HCT116 (cell line): Measurements from ENCODE around the gene PIGQ. TPM values are rescaled to one million over a fixed set of nuclear protein-coding genes. Genes with fewer than 3 reads are reported as not detected.

Source experiments
- ATAC-seq: fragments of 200-7000 bp; cut with Tn5 transposase; 2 replicates; pipeline ENCODE4 v1.9.1; 2020; ENCODE audit warnings: mild to moderate bottlenecking, moderate library complexity
- BruUV-seq: library from RNA; stranded (reverse); fragments of 400-500 nt; replicated peaks from 2 replicates; lab custom pipeline; 2021; lab: Mats Ljungman, UMichigan
- CTCF ChIA-PET: fragments of 300-600 bp; sonication (Branson Sonifier 250); formaldehyde crosslinking; loops from one replicate; lab custom pipeline; 2021; ENCODE audit warnings: antibody characterized with exemption; lab: Charles Lee
- POLR2A ChIA-PET: fragments of 300-600, 350-600 bp; sonication (Branson Sonifier 250); formaldehyde crosslinking; loops from one replicate; lab custom pipeline; 2021; ENCODE audit warnings: antibody characterized with exemption; lab: Charles Lee
- RAD21 ChIA-PET, 2 experiments: fragments of 300-600 bp; sonication (Branson Sonifier 250); formaldehyde crosslinking; loops; one replicate each; lab custom pipeline; 2023; ENCODE audit warnings: low total read pairs in 2 of 2; ENCODE audit not compliant: uncharacterized antibody in 2 of 2, unreplicated experiment in 2 of 2, low non-redundant PET in 1 of 2; lab: Charles Lee
- DNase-seq: peaks from one replicate; pipeline ENCODE4 v3.0.0-alpha.2; 2010; ENCODE audit warnings: low read depth, low spot score
- H2AFZ ChIP-seq: fragments of 200-600 bp; shearing (Covaris generic), sonication (generic); 2 replicates; pipeline ENCODE4 v1.6.1; 2017; ENCODE audit warnings: low read depth, mixed run types, mixed read lengths, antibody characterized with exemption, low read length; ENCODE audit not compliant: poor library complexity, severe bottlenecking
- H3K27ac ChIP-seq: 2 replicates; pipeline ENCODE4 v1.5.1; 2012; ENCODE audit warnings: low read depth, low read length
- H3K27me3 ChIP-seq: fragments of 200-600 bp; sonication (generic); 2 replicates; pipeline ENCODE4 v1.6.1; 2016; ENCODE audit warnings: mixed run types, low read length, mixed read lengths; ENCODE audit not compliant: insufficient read depth
- H3K36me3 ChIP-seq, 2 experiments: fragments of 200-500 bp in 1 of 2; fragments of 200-600 bp in 1 of 2; sonication (Bioruptor generic) in 1 of 2; sonication (generic) in 1 of 2; 2 replicates each; pipeline versions ENCODE4 v1.5.1 to v1.6.1; 2014 to 2016; ENCODE audit warnings: low read length in 2 of 2, inconsistent platforms in 1 of 2, mixed read lengths in 1 of 2, mixed run types in 1 of 2; ENCODE audit not compliant: insufficient read depth in 2 of 2, control insufficient read depth in 1 of 2
- H3K4me1 ChIP-seq, 2 experiments: fragments of 200-600 bp in 1 of 2; sonication (generic) in 1 of 2; 2 replicates each; pipeline versions ENCODE4 v1.5.1 to v1.6.1; 2012 to 2017; ENCODE audit warnings: low read length in 2 of 2, inconsistent platforms in 1 of 2, mild to moderate bottlenecking in 1 of 2, mixed read lengths in 1 of 2, mixed run types in 1 of 2, moderate library complexity in 1 of 2; ENCODE audit not compliant: insufficient read depth in 2 of 2, control insufficient read depth in 1 of 2
- H3K4me2 ChIP-seq: fragments of 200-600 bp; sonication (generic); 2 replicates; pipeline ENCODE4 v1.6.1; 2017; ENCODE audit warnings: mixed run types, low read length, mixed read lengths
- H3K4me3 ChIP-seq, 2 experiments: fragments of 200-600 bp in 1 of 2; sonication (generic) in 1 of 2; replicated peaks in 1 of 2; 2 replicates each; pipeline ENCODE4 v1.5.1; 2011 to 2016; ENCODE audit warnings: low read length in 2 of 2, control low read depth in 1 of 2, low read depth in 1 of 2, mild to moderate bottlenecking in 1 of 2, mixed read lengths in 1 of 2, mixed run types in 1 of 2
- H3K79me2 ChIP-seq: fragments of 200-600 bp; sonication (generic); 2 replicates; pipeline ENCODE4 v1.6.1; 2017; ENCODE audit warnings: mild to moderate bottlenecking, mixed run types, low read length, moderate library complexity, mixed read lengths; ENCODE audit not compliant: insufficient read depth
- H3K9ac ChIP-seq: fragments of 200-600 bp; sonication (generic); 2 replicates; pipeline ENCODE4 v1.6.1; 2016; ENCODE audit warnings: low read length, mixed read lengths
- H3K9me2 ChIP-seq: fragments of 200-600 bp; sonication (generic), shearing (Covaris generic); 2 replicates; pipeline ENCODE4 v1.6.1; 2017; ENCODE audit warnings: mixed run types, mild to moderate bottlenecking, moderate library complexity; ENCODE audit not compliant: insufficient read depth
- H3K9me3 ChIP-seq, 2 experiments: fragments of 200-500 bp in 1 of 2; fragments of 200-600 bp in 1 of 2; sonication (Bioruptor generic) in 1 of 2; sonication (generic) in 1 of 2; 2 replicates each; pipeline ENCODE4 v1.6.1; 2014 to 2017; ENCODE audit warnings: low read length in 2 of 2, mixed read lengths in 2 of 2, inconsistent platforms in 1 of 2, low read depth in 1 of 2, mild to moderate bottlenecking in 1 of 2, mixed run types in 1 of 2, moderate library complexity in 1 of 2; ENCODE audit not compliant: control insufficient read depth in 1 of 2, insufficient read depth in 1 of 2
- H4K20me1 ChIP-seq: fragments of 200-600 bp; sonication (generic), shearing (Covaris generic); 2 replicates; pipeline ENCODE4 v1.6.1; 2017; ENCODE audit warnings: mixed run types, mild to moderate bottlenecking, moderate library complexity; ENCODE audit not compliant: insufficient read depth
- EZH2 ChIP-seq: fragments of 200-600 bp; sonication (generic); IDR thresholded peaks from 2 replicates; pipeline ENCODE4 v1.6.1; 2017; ENCODE audit warnings: antibody characterized with exemption, mixed run types
- SRF ChIP-seq: IDR thresholded peaks from 2 replicates; pipeline ENCODE4 v1.6.1; 2012; ENCODE audit warnings: low read depth
- ZNF274 ChIP-seq: fragments of 200-500 bp; sonication (Bioruptor generic); IDR thresholded peaks from 2 replicates; pipeline ENCODE4 v1.6.1; 2014; ENCODE audit warnings: mild to moderate bottlenecking, low read depth, low read length, inconsistent platforms
- intact Hi-C: fragments of 100-400 bp; cut with micrococcal nuclease; formaldehyde crosslinking; loops from 2 replicates; pipeline ENCODE4 v1.10.0; 2022
- microRNA-seq: library from miRNA; unstranded; fragments of <30 nt; microRNA quantifications from one replicate; pipeline ENCODE4, GENCODE V29; 2016; ENCODE audit warnings: borderline number of aligned reads
- total RNA-seq: library from RNA; stranded (reverse); gene quantifications from one replicate; pipeline ENCODE4 v1.2.1, GENCODE V29; 2021; ENCODE audit not compliant: unreplicated experiment
- TF ChIP-seq, protein P1 (sequence below): IDR thresholded peaks from 2 replicates; pipeline ENCODE4 v1.6.1; 2012

Gene PIGQ
- total RNA-seq, 1 experiment from 2014 or later = 21.0 TPM

DNA sequence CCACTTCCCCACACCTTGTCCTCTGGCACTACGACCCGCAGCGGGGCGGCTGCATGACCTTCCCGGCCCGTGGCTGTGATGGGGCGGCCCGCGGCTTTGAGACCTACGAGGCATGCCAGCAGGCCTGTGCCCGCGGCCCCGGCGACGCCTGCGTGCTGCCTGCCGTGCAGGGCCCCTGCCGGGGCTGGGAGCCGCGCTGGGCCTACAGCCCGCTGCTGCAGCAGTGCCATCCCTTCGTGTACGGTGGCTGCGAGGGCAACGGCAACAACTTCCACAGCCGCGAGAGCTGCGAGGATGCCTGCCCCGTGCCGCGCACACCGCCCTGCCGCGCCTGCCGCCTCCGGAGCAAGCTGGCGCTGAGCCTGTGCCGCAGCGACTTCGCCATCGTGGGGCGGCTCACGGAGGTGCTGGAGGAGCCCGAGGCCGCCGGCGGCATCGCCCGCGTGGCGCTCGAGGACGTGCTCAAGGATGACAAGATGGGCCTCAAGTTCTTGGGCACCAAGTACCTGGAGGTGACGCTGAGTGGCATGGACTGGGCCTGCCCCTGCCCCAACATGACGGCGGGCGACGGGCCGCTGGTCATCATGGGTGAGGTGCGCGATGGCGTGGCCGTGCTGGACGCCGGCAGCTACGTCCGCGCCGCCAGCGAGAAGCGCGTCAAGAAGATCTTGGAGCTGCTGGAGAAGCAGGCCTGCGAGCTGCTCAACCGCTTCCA is 63.7 kb downstream of the PIGQ start:
- Histone ChIP-seq H3K27ac (no peak overlapping the region), H3K4me3 (no peak overlapping the region), H4K20me1 (no peaks in the 10 kb centered on the region)
- ChIA-PET CTCF (no interaction called here), POLR2A (no interaction called here), RAD21 (no interaction called here)
- BruUV-seq = no TSS peak
- ATAC-seq = no peak
- intact Hi-C loops = no loop called here
- DNase-seq = no peak
- TF ChIP-seq, protein P1, sequence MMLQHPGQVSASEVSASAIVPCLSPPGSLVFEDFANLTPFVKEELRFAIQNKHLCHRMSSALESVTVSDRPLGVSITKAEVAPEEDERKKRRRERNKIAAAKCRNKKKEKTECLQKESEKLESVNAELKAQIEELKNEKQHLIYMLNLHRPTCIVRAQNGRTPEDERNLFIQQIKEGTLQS = no peak
- TF ChIP-seq ZNF274 = no peak
- no peak for TF ChIP-seq EZH2
- TF ChIP-seq SRF = no peak
- TF ChIP-seq, all 23 proteins: peak for 0
- no peaks in the 10 kb centered on the region for H3K36me3 ChIP-seq
- H3K9me3 ChIP-seq = no peaks in the 10 kb centered on the region
- H2AFZ ChIP-seq = no peak overlapping the region
- H3K9ac ChIP-seq = no peak overlapping the region
- H3K4me2 ChIP-seq = no peak overlapping the region
- peaks cover 15% of the 10 kb centered on the region; the same call in 1 of the 2 replicates for H3K79me2 ChIP-seq
- no peaks in the 10 kb centered on the region for H3K9me2 ChIP-seq
- H3K27me3 ChIP-seq = no peaks in the 10 kb centered on the region
- peaks cover 3 to 21% of the 10 kb centered on the region in 2 experiments; a peak in 3 of 4 replicates for H3K4me1 ChIP-seq

Small RNA genes within 50 kb of the gene (microRNA-seq; reads per million reads assigned to microRNA genes)
- gene MIR3176 = 39.9 reads per million, percentile 51 among the genes with 10 or more reads in this experiment
- not detected for gene MIR5587

Other genes starting within 250 kb of the PIGQ start
- gene AXIN1, start 217.2 kb upstream of the PIGQ start, total RNA-seq = 20.2 TPM
- 61.4 TPM for gene MRPL28, start 199.4 kb upstream of the PIGQ start, total RNA-seq
- 35.4 TPM for gene PGAP6, start 188.0 kb upstream of the PIGQ start, total RNA-seq
- gene NME4, start 172.8 kb upstream of the PIGQ start, total RNA-seq = 68.2 TPM
- gene DECR2, start 168.1 kb upstream of the PIGQ start, total RNA-seq = 17.1 TPM
- gene RAB11FIP3, start 144.3 kb upstream of the PIGQ start, total RNA-seq = 12.8 TPM
- gene CAPN15, start 42.3 kb upstream of the PIGQ start, total RNA-seq = 39.0 TPM
- gene PRR35, start 9.6 kb upstream of the PIGQ start, total RNA-seq = not detected
- 0.22 TPM for gene NHLRC4, start 3.0 kb upstream of the PIGQ start, total RNA-seq
- 14.1 TPM for gene RAB40C, start 20.1 kb downstream of the PIGQ start, total RNA-seq
- 0.47 TPM for gene WFIKKN1, start 61.0 kb downstream of the PIGQ start, total RNA-seq
- gene METTL26, start 66.3 kb downstream of the PIGQ start, total RNA-seq = 85.7 TPM
- 34.9 TPM for gene MCRIP2, start 71.9 kb downstream of the PIGQ start, total RNA-seq
- 73.7 TPM for gene WDR90, start 79.4 kb downstream of the PIGQ start, total RNA-seq
- 98.5 TPM for gene RHOT2, start 98.2 kb downstream of the PIGQ start, total RNA-seq
- gene RHBDL1, start 105.7 kb downstream of the PIGQ start, total RNA-seq = 12.7 TPM
- gene STUB1, start 110.4 kb downstream of the PIGQ start, total RNA-seq = 111 TPM
- 121 TPM for gene JMJD8, start 114.4 kb downstream of the PIGQ start, total RNA-seq
- 15.5 TPM for gene WDR24, start 120.4 kb downstream of the PIGQ start, total RNA-seq
- gene FBXL16, start 135.8 kb downstream of the PIGQ start, total RNA-seq = 49.7 TPM
- gene METRN, start 145.2 kb downstream of the PIGQ start, total RNA-seq = 193 TPM
- 65.4 TPM for gene ANTKMT, start 151.2 kb downstream of the PIGQ start, total RNA-seq
- gene CCDC78, start 156.5 kb downstream of the PIGQ start, total RNA-seq = 22.9 TPM
- gene HAGHL, start 157.1 kb downstream of the PIGQ start, total RNA-seq = 74.8 TPM
- 32.8 TPM for gene CIAO3, start 171.0 kb downstream of the PIGQ start, total RNA-seq
- 40.9 TPM for gene MSLN, start 190.8 kb downstream of the PIGQ start, total RNA-seq
- 59.9 TPM for gene RPUSD1, start 218.4 kb downstream of the PIGQ start, total RNA-seq
- gene CHTF18, start 218.7 kb downstream of the PIGQ start, total RNA-seq = 145 TPM
- not detected for gene GNG13, start 230.8 kb downstream of the PIGQ start, total RNA-seq